Measurements from ENCODE around the gene SKOR1.
A peak's percentile ranks its signal among the peaks of the same experiment; 100 is the strongest.

Gene SKOR1, protein sequence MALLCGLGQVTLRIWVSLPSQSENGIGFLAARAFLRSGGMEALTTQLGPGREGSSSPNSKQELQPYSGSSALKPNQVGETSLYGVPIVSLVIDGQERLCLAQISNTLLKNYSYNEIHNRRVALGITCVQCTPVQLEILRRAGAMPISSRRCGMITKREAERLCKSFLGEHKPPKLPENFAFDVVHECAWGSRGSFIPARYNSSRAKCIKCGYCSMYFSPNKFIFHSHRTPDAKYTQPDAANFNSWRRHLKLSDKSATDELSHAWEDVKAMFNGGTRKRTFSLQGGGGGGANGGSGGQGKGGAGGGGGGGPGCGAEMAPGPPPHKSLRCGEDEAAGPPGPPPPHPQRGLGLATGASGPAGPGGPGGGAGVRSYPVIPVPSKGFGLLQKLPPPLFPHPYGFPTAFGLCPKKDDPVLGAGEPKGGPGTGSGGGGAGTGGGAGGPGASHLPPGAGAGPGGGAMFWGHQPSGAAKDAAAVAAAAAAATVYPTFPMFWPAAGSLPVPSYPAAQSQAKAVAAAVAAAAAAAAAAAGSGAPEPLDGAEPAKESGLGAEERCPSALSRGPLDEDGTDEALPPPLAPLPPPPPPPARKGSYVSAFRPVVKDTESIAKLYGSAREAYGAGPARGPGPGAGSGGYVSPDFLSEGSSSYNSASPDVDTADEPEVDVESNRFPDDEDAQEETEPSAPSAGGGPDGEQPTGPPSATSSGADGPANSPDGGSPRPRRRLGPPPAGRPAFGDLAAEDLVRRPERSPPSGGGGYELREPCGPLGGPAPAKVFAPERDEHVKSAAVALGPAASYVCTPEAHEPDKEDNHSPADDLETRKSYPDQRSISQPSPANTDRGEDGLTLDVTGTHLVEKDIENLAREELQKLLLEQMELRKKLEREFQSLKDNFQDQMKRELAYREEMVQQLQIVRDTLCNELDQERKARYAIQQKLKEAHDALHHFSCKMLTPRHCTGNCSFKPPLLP

DNA sequence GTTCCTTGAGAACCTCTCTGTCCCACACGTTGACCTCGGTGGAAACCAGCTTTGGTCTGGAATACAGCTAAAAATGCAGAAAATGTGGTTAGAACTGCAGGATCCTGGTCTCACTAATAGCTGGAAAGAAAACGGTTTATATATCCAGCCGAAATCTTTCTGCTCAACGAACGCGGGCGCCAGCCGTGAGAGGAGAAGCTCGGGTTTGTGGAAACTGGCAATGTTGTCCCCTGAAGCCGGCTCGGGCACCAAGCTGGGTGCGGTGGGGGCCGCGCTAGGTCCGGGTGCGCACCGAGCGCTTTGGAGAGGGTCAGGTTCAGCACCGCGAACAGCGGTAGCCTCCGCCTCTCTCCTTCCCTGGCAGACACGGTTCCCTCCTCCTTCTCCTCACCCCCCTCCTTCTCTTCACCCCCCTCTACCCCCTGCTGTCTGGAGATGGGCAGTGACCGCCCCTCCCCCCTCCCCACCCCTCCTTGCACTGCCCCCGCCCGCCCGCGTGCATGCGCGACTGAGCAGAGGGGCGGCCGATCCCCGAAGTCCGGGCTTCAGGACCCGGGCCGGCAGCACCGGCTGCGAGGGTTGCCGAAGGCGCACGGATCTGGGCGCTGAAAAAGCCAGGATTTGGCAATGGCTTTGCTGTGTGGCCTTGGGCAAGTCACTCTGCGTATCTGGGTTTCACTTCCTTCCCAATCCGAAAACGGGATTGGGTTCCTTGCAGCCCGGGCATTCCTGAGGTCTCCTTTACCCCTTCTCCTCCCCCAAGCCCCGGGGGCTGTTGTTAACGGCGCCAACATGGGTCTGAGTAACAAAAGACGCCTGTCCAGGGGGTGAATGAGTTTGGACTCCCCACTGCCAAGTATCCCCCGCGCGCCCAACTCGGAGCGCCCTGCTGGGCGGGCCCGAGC, at the start of gene SKOR1:
TSS of gene SKOR1 (plus strand) at position 534 of the 905 bp plus-strand sequence. CDS start at position 628, 94 bp downstream.
- DNase-seq (ENCODE audit: low read depth in 2 of 2) = no peak

DNA sequence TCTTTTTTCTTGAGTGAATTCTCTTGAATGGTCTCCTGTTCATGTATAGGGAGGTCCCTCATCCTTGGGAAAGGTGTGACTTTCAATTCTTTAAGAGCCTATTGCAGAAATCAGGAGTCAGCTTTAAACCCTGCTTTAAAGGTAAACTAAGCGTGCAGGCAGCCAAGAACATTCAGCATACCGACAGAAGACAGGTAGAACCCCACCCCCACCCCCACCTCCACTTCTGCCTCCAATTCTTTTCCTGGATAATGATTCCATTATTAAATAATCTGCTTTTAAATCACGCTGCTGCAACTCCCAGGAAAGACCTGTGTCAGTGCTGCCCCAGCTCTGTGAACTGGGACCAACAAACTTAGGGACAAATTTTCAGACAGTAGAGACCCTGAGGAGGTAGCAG, 49.3 kb upstream of the SKOR1 start:
- no peak for DNase-seq (ENCODE audit: low read depth in 2 of 2)

DNA sequence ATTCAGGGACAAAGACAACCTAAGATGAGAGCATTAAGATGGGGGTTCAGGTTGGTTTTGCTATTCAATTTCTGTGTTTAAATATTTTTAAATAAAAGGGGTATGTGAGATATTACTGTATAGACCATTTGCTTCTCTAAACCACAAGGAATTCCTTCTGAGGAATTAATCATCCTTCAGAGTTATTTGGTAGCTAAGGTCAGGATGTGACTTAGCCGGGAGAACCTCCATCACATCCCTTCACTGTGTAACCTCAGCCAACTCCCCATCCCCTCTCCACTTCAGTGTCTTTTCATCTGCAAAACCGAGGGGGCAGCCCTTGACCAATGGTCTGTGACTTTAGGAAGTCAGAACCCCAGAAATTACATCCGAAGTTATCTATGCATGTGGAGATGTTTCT, 48.7 kb upstream of the SKOR1 start:
- no peak for DNase-seq (ENCODE audit: low read depth in 2 of 2)

DNA sequence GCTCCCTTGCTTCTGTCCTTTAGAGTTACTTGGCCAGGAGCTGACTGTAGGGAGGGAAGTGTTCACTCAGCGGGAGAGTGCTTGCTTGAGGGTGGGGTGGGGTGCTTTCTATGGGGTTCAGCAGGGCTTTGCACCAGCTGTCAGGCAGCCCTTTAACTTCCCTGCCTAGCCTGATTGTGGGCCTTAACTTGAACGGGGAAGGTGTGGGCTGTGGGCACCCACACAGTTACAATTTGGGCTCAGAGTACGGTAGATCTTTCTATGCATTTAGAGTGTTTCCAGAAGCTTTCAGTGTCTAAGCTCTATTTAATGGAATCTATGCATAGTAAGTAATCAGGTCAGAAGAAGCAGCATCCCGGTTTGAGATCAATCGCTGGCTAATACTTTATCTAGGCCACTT, 48.2 kb upstream of the SKOR1 start:
- no peak for DNase-seq (ENCODE audit: low read depth in 2 of 2)

DNA sequence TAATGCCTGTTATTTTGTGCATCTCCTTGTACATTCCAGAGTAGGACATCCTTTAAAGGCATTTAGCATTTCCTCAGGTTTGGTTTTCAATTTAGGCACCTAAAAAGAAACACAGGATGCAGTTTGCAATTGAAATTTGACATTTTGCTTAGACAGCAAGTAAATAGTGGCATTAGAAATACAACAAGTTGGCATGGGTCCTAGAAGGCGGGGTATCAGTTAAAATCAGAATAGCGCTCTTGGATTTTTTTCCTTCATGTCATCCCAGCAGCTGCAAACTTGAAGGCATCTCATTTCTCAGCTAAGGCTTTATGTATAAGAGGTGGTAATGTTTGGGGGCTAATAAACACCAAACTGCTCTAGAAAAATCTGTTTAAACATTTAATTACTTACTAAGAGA, 47.5 kb upstream of the SKOR1 start:
- no peak for DNase-seq (ENCODE audit: low read depth in 2 of 2)

DNA sequence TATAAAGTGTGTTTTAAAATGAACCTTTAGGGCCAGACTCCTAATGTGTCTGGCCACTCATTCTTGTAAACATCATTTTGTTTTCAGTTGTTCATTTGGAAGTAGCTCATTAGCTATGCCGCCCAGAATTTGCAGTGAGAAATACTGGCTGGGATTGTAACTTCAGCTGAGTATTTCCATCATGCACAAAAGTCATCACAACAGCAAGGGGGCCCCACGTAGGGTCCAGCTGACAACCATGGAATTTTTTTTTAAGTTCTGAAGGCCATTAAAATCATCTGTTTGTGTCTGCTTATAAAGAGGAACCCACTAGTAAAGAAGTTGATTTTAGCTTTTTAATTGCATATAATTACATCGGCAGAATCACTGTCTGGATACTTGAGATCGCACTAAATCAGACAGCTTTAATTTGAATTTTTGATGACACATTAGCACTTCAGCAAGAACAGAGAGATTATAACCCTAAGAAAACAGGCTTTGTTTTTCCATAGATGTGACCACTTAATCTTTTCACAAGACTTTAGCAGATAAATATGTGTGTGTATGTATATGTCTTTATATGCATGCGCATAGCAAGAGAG, 46.3 kb upstream of the SKOR1 start:
- no peak for DNase-seq (ENCODE audit: low read depth in 2 of 2)

DNA sequence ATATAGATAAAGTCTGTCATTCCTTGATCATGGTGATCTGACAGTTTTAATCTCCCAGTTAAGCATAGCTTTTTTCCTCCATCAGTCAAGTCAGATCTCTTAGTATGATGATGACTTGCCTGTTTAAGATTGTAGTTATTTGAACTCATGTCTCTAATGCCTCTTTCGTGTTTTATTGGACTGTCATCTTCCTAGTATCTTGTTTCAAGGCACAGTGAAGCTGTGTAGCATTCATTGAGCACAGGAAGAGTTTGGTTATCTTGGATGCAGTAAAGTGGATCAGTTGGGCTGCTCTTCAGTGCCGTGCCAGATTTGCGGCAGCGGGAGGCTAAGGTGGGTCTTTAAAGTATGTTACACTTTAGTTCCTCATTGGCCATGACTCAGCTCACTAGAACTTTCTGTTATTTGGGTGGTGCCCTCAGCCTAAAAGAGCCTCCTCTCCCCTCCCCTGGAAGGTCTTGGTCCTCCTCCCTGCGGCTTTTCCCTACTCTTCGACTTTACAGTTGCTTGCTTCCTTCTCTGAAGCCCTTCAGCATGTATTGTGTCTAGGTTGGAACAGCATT, 45.7 kb upstream of the SKOR1 start:
- DNase-seq (ENCODE audit: low read depth in 2 of 2) = no peak

DNA sequence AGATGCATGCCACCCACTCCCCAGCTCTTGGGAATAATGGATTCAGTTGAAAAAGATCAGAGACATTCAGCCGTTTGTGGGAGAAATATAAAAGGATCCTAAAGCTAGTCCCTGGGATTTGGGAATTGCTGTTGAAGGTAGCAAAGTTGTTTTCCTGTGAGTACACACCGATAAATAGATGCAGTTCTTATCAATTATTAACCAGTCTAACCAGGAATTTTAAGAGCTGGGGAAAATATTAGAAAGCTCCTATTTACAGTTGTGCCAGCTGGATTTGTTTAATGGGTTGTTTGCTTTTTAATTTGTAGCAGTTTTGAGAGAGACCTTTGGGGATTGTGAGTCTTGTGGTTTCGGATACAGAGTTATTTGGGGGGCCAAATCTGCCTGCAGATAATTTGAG, 44.2 kb upstream of the SKOR1 start:
- no peak for DNase-seq (ENCODE audit: low read depth in 2 of 2)

DNA sequence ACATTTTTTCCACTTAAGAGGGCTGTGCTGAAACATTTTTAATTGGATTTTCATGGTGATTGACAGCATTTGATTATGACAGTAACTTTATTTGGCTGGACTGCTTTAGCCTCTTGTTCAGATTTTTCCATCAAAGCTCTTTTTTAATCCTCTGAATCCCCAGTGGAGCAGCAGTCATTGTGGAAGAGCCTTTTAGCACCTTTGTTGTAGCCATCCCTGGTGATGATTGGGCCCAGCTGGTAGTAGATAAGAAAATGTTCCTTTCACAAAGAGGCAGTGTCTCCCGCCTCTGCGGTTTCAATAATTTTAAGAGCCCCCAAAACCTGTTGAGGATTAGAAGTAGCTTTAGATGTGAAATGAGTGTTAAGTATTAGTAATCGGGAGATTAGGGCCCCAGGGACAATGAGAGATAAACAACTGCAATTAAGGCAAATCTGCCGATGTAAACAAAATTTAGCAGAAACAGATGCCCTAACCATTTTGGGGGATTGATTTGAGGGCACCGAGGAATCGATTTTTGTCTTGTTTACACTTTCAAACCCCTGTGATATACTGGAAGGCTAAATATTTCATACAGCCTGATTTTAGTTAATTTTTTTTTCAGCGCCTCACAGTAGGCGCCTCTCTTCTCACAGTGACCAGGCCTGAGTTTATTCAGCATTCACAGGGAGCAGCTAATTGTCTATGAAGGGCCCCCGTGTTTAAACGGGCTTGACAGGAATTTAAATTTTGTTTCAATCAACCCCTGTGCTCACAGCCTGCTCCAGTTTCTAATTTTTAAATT, 43.2 kb upstream of the SKOR1 start:
- no peak for DNase-seq (ENCODE audit: low read depth in 2 of 2)

DNA sequence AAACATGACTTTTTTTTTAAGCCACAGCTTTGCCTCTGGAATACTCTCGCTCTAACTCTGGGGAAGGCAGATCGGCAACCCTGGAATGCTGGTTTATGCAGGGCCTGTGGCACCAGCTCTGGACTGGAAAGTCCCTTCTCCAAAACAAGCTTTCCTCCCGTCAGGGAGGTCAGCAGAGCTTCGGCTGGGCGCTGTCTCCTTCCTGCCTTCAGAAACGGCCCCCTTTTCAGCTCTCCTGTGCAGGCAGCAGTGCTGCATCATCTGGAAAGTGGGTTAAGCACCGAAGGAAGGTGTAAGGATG, 42.7 kb upstream of the SKOR1 start:
- DNase-seq (ENCODE audit: low read depth in 2 of 2) = no peak

DNA sequence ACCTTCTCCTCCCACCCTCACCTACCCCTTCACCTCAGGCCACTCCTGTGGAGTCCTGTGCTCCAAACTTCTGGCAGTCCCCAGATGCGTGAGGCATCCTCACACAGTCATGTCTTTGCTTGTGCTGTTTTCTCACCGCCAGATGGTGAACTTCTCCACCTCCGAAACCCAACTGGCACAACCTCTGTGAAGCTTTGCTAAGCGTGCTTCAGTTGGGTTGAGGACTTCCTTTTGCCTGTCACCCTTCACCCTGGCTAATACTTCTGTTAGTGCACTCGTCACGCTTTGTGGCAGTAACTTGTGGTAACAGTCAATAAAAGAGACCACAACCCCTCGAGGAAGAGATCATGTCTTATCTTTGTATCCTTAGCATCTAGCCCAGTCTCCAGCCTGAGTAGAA, 42.0 kb upstream of the SKOR1 start:
- DNase-seq (ENCODE audit: low read depth in 2 of 2) = peak in 1 of 2 donors; percentile 28

DNA sequence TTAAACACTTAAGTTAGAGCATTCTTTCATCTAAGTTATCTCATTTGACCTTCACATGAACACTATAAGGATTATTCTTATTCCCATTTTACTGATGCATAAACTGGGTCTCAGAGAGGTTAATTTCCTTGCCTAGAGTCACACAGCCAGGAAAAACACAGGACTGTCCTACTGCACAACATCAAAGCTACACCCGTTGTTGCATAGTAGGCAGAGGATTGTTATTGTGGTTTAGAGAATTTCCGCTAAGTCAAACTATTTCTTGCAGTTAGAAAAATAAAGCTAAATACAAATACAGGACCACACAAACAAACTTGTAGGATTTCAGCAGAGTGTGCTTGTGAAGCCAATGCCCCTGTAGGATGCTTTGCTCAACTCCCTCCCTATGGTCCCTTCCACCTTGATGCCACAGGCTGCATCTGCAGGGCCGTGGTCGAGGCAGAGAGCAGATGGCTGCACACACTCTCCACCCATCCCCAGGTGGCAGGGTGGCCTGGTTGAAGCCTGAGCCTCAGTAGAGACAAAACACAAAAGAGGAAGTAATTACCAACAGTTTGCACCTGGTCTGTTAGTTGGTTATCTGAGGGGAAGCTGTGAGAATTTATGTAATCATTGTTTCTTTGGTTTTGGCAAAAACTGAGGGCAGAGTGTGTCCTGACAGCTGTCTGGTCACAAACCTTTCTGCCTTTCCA, 41.1 kb upstream of the SKOR1 start:
- no peak for DNase-seq (ENCODE audit: low read depth in 2 of 2)

DNA sequence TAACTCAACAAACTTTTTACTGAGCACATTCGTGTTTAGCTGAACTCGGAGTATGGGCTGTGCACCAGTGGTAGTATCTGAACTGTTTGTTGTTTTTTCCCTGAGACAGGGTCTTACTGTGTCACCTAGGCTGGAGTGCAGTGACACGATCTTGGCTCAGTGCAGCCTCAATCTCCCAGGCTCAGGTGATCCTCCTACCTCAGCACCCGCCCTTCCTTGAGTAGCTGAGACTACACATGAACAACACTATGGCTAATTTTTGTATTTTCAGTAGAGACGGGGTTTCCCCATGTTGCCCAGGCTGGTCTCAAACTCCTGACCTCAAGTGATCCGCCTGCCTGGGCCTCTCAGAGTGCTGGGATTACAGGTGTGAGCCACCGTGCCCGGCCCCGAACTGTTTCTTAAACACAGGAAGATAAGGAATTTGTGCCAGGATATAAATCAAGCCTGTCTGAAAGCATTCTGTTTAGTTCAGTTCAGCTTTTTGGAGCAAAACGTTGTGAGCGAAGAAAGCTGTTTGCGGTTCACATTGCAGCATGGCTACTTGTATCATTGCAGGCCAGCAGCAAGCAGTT, 40.4 kb upstream of the SKOR1 start:
- no peak for DNase-seq (ENCODE audit: low read depth in 2 of 2)

DNA sequence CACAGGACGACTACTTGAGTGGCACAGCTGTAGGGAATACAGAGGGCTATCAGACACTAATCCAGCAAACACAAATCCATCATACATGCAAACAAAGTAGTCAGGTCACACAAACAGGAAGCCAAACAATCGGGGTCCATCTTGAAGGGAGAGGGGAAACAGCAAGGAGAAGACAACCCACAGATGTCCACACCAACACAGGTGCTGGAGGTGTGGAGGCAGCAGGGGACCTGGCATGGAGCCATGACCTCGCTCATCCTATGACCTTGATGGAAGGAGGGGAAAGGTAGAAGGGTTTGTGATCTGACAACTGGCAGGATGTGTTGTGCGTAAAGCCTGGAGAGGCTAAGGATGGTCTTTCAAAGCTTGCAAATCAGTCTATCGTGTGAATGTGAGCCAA, 39.9 kb upstream of the SKOR1 start:
- DNase-seq (ENCODE audit: low read depth in 2 of 2) = no peak

DNA sequence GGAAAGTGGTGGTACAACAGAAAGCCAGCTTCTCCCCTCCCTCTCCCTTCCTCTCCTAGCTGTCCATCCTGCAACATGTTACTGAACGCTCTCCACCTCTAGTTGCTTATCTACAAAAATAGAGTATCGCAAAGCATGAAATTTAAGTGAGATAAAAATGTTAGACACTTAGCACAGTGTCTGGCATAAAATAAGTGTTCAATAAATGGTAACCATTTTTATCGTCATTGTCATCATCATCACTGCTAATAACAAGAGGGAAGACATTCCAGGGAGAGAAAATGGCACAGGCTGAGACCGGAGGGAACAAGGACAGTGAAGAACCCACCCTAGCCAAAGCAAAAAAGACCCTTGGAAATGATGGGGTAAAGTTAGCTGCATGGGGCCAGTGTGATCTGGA, 38.7 kb upstream of the SKOR1 start:
- no peak for DNase-seq (ENCODE audit: low read depth in 2 of 2)

DNA sequence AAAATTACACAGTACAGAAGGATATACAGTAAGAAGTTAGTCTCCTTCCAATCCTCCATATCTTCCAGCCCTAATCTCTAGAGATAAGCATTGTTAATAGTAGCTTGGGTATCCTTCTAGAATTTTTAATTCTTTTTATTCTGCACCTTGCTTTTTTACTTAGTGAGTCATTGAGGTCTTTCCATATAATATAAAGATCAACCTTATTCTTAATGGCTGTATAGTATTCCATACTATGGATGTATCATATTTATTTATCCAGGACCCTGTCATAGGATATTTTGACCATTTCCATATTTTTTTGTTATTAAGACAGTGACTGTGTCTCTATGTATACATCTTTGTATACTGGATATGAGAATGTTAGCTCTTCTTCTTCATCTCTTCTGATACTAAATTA, 36.3 kb upstream of the SKOR1 start:
- no peak for DNase-seq (ENCODE audit: low read depth in 2 of 2)

DNA sequence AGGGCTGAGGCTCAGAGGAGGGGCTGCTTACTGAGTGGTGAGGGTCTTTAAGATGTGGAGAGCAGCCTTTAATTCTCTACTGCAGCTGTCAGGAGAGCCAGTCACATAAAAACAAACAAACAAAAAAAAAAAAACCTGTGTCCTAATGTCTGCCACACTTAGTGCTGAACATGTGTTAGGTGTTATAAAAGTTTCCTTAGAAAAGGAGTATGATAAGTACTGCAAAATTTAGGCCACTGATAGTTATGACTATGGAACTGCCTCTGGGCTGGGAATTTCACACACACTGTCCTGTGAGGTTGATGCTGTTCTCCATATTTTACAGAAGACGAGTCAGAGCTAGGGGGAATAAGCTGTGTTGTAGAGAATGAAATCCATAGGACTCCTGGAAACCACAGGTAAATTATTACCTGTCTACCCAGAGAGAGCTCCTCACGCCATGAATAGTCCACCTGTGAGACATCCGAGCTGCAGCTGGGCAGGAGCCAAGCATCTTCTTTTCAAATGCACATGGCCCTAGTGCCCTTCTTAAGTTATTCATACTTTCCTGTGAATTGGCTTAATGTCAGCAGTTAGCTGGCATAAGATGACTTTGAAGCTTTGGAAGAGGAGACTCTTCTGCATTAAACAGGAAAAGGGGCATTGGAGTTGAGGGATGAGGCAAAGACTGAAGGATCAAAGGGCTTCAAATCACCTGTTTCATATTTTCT, 34.5 kb upstream of the SKOR1 start:
- DNase-seq (ENCODE audit: low read depth in 2 of 2) = no peak

DNA sequence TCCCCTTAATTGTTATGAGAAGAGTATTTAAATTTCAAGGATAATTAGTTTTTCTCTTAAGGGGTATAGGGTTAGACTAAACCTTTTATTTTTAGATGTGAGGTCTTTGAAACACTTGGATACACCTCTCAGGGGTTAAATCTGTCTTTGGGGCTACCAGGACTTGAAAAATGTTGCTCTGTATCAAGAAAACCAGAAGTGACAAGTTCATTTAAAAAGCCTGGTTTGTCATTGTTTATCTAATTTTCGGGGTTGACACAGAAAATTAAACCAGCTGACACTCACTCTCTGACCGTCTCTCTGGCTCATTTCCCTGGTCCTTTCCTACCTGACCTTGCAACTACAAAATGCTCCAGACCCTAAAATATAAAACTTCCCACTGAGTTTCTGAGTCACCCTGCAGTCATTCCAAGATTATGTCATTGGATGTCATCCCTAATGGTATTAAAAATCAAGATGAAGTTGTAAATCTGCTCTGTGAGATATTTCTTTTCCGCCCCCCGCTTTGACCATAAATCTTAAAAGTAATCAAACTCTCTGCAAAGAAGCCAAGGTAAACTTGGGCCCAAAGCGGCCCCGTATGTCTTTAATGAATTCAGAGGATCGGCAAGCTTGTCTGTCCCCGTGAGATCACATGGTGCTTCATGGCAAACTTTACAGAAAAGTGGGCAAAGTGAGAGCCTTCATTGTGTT, 32.9 kb upstream of the SKOR1 start:
- DNase-seq (ENCODE audit: low read depth in 2 of 2) = no peak

Data from activated CD8-positive, alpha-beta memory T cell treated with anti-CD3 and anti-CD28 coated beads for 4 hours (primary cell).